ENCODE data around the gene TTC21A.
"Not testable (repeated sequence)": the region's sequence is repeated elsewhere in the genome, so short reads cannot be mapped to it uniquely, and the experiment has no call there.

The TTC21A gene

GRCh38 chr3:39107388-39108199 is at the start of gene TTC21A, which contains the start of gene GORASP1:
Gene TTC21A, plus strand, starts transcription at chr3:39107680. Its CDS starts 158 bp downstream, at chr3:39107838.
Gene GORASP1, minus strand, starts transcription at chr3:39107627. Its CDS starts 86 bp downstream, at chr3:39107541.
- TF ChIP-seq CTCF (IDR thresholded peaks at IDR 0.05; ENCODE audit: low read depth, low read length) (no peak), POLR2A (IDR thresholded peaks at IDR 0.05; ENCODE audit: extremely low read depth, insufficient read length) (peak; percentile 51), MAX (IDR thresholded peaks at IDR 0.05; ENCODE audit: low read depth, low read length) (no peak; the same call in 1 of the 2 replicates), MYC (IDR thresholded peaks at IDR 0.05; ENCODE audit: low read depth, low read length) (no peak)
- DNase-seq (ENCODE audit: low read depth), result peak; percentile 81
- H3K4me3 ChIP-seq (ENCODE audit: low read depth, low read length), result peak within 1 kb of the TSS; percentile 70

- not testable (repeated sequence) for H3K4me3 ChIP-seq (ENCODE audit: low read depth, low read length); DNase-seq (ENCODE audit: low read depth)
These were observed 46.3 kb upstream of the TTC21A start for GRCh38 chr3:39061228-39061627.

- TF ChIP-seq MAX (IDR thresholded peaks at IDR 0.05; ENCODE audit: low read depth, low read length) (no peak), CTCF (IDR thresholded peaks at IDR 0.05; ENCODE audit: low read depth, low read length) (no peak)
- no peak for DNase-seq (ENCODE audit: low read depth)
These were observed 45.3 kb upstream of the TTC21A start for GRCh38 chr3:39062180-39062579.

GRCh38 chr3:39063143-39063542 is 44.3 kb upstream of the TTC21A start:
- H3K4me3 ChIP-seq (ENCODE audit: low read depth, low read length), result no peak overlapping the region
- TF ChIP-seq POLR2A (IDR thresholded peaks at IDR 0.05; ENCODE audit: extremely low read depth, insufficient read length) (no peak), MAX (IDR thresholded peaks at IDR 0.05; ENCODE audit: low read depth, low read length) (no peak), MYC (IDR thresholded peaks at IDR 0.05; ENCODE audit: low read depth, low read length) (no peak), CTCF (IDR thresholded peaks at IDR 0.05; ENCODE audit: low read depth, low read length) (no peak)
- no peak for DNase-seq (ENCODE audit: low read depth)

More at GRCh38 chr3:39062180-39062579, 45.3 kb upstream of the TTC21A start:
- no peak overlapping the region for H3K4me3 ChIP-seq (ENCODE audit: low read depth, low read length)

- no peak overlapping the region for H3K4me3 ChIP-seq (ENCODE audit: low read depth, low read length)
- no peak for DNase-seq (ENCODE audit: low read depth)
- TF ChIP-seq MAX (IDR thresholded peaks at IDR 0.05; ENCODE audit: low read depth, low read length) (no peak), POLR2A (IDR thresholded peaks at IDR 0.05; ENCODE audit: extremely low read depth, insufficient read length) (no peak), CTCF (IDR thresholded peaks at IDR 0.05; ENCODE audit: low read depth, low read length) (no peak), MYC (IDR thresholded peaks at IDR 0.05; ENCODE audit: low read depth, low read length) (no peak)
These were observed 42.8 kb upstream of the TTC21A start for GRCh38 chr3:39064646-39065045.

- DNase-seq (ENCODE audit: low read depth), result peak; percentile 68
- TF ChIP-seq CTCF (IDR thresholded peaks at IDR 0.05; ENCODE audit: low read depth, low read length) (peak; percentile 69), MYC (IDR thresholded peaks at IDR 0.05; ENCODE audit: low read depth, low read length) (no peak)
- H3K4me3 ChIP-seq (ENCODE audit: low read depth, low read length), result no peak overlapping the region
These were observed 42.3 kb upstream of the TTC21A start for GRCh38 chr3:39065197-39065596.
